B cell (primary cell): Measurements from ENCODE around the gene RARS2. TPM values are rescaled to one million over a fixed set of nuclear protein-coding genes. Genes with fewer than 3 reads are reported as not detected.

Experiments used
- ATAC-seq: fragments of 200-7000 bp; cut with Tn5 transposase; one replicate; pipeline ENCODE4 v1.10.0; 2021; ENCODE audit warnings: low read depth, mild to moderate bottlenecking, moderate number of reproducible peaks, moderate library complexity
- CTCF ChIA-PET: fragments of 350-600 bp; sonication (Branson Sonifier 250); formaldehyde crosslinking; loops from one replicate; lab custom pipeline; 2021; ENCODE audit warnings: antibody characterized with exemption, inconsistent platforms; lab: Charles Lee
- POLR2A ChIA-PET: fragments of 350-600 bp; sonication (Branson Sonifier 250); formaldehyde crosslinking; loops from one replicate; lab custom pipeline; 2021; ENCODE audit warnings: antibody characterized with exemption; lab: Charles Lee
- DNase-seq: peaks from one replicate; pipeline ENCODE4 v3.0.0; 2013
- H2AFZ ChIP-seq: 2 replicates; pipeline ENCODE4 v1.6.1; 2012; ENCODE audit warnings: mild to moderate bottlenecking, low read depth, low read length; ENCODE audit not compliant: insufficient read depth, poor library complexity, severe bottlenecking
- H3K27ac ChIP-seq, 2 donors: 1 replicate in 1 of 2; 2 replicates in 1 of 2; pipeline ENCODE4 v1.5.1; 2012 to 2013; ENCODE audit warnings: low read length in 2 of 2, mild to moderate bottlenecking in 2 of 2, moderate library complexity in 1 of 2
- H3K27me3 ChIP-seq, 4 experiments: fragments of 200-600 bp in 1 of 4; sonication (generic) in 1 of 4; replicated peaks in 1 of 4; 1 replicate in 2 of 4; 2 replicates in 2 of 4; pipeline versions ENCODE4 v1.6.1 to v1.7.0; 2013 to 2016; ENCODE audit warnings: low read length in 3 of 4, mild to moderate bottlenecking in 2 of 4, mixed read lengths in 1 of 4, moderate library complexity in 1 of 4; ENCODE audit not compliant: insufficient read depth in 4 of 4, control insufficient read depth in 3 of 4; ENCODE audit errors: control extremely low read depth in 1 of 4
- H3K36me3 ChIP-seq, 2 experiments: replicated peaks in 1 of 2; 1 replicate in 1 of 2; 2 replicates in 1 of 2; pipeline versions ENCODE4 v1.6.1 to v1.7.1; 2013; ENCODE audit warnings: low read length in 1 of 2; ENCODE audit not compliant: insufficient read depth in 2 of 2, control insufficient read depth in 1 of 2; ENCODE audit errors: control extremely low read depth in 1 of 2, extremely low read depth in 1 of 2
- H3K4me1 ChIP-seq, 2 donors: fragments of 200-600 bp in 1 of 2; sonication (generic) in 1 of 2; 1 replicate in 1 of 2; 2 replicates in 1 of 2; pipeline versions ENCODE4 v1.5.1 to v1.6.1; 2013 to 2017; ENCODE audit warnings: low read length in 2 of 2; ENCODE audit not compliant: control insufficient read depth in 2 of 2, insufficient read depth in 2 of 2
- H3K4me2 ChIP-seq: replicated peaks from 2 replicates; pipeline ENCODE3; 2012; ENCODE audit warnings: mild to moderate bottlenecking, low read depth, low read length; ENCODE audit not compliant: poor library complexity, severe bottlenecking
- H3K4me3 ChIP-seq, 5 experiments: fragments of 200-600 bp in 1 of 5; sonication (generic) in 1 of 5; 1 replicate in 3 of 5; 2 replicates in 2 of 5; pipeline versions ENCODE4 v1.5.1 to v1.7.0; 2011 to 2016; ENCODE audit warnings: low read length in 4 of 5, mild to moderate bottlenecking in 4 of 5, low read depth in 2 of 5, control low read depth in 1 of 5, moderate library complexity in 1 of 5; ENCODE audit not compliant: insufficient read depth in 1 of 5; ENCODE audit errors: control extremely low read depth in 1 of 5, extremely low read depth in 1 of 5
- H3K79me2 ChIP-seq: fragments of 200-600 bp; sonication (generic); one replicate; pipeline ENCODE4 v1.6.0; 2016; ENCODE audit warnings: low read length; ENCODE audit not compliant: control insufficient read depth, insufficient read depth
- H3K9ac ChIP-seq: fragments of 200-600 bp; sonication (generic); 2 replicates; pipeline ENCODE4 v1.6.1; 2017; ENCODE audit warnings: mild to moderate bottlenecking, low read length, moderate library complexity
- H3K9me3 ChIP-seq, 3 donors: one replicate each; pipeline versions ENCODE4 v1.6.1 to v1.7.1; 2013; ENCODE audit warnings: low read length in 2 of 3; ENCODE audit not compliant: control insufficient read depth in 2 of 3, insufficient read depth in 1 of 3; ENCODE audit errors: control extremely low read depth in 1 of 3
- H4K20me1 ChIP-seq: 2 replicates; pipeline ENCODE4 v1.6.0; 2012; ENCODE audit warnings: mild to moderate bottlenecking, low read length; ENCODE audit not compliant: insufficient read depth, control insufficient read depth, poor library complexity, severe bottlenecking
- H3K27ac Mint-ChIP-seq: one replicate; pipeline ENCODE4 v1.8.0; 2021; ENCODE audit warnings: mixed read lengths
- H3K27me3 Mint-ChIP-seq: one replicate; pipeline ENCODE4 v1.8.0; 2021; ENCODE audit warnings: mixed read lengths
- H3K4me1 Mint-ChIP-seq: one replicate; pipeline ENCODE4 v1.8.0; 2021; ENCODE audit warnings: mixed read lengths
- H3K4me3 Mint-ChIP-seq: one replicate; pipeline ENCODE4 v1.8.0; 2021; ENCODE audit warnings: mixed read lengths
- H3K9me3 Mint-ChIP-seq: one replicate; pipeline ENCODE4 v1.8.0; 2022; ENCODE audit warnings: mixed read lengths; ENCODE audit not compliant: insufficient read depth
- EZH2 ChIP-seq: IDR thresholded peaks from 2 replicates; pipeline ENCODE4 v1.6.1; 2012; ENCODE audit warnings: borderline replicate concordance, low read depth, mild to moderate bottlenecking, moderate library complexity, low read length; ENCODE audit not compliant: insufficient read depth, poor library complexity, severe bottlenecking
- WGBS: methylation state at CpG from one replicate; pipeline ENCODE4 v1.1.5; 2013; ENCODE audit warnings: missing lambda C conversion rate; ENCODE audit not compliant: insufficient coverage; 5-methylcytosine and 5-hydroxymethylcytosine counted together
- intact Hi-C: fragments of 100-400 bp; cut with micrococcal nuclease; formaldehyde crosslinking; loops from one replicate; pipeline ENCODE4 v1.10.0; 2022
- polyA plus RNA-seq: library from polyadenylated mRNA; depleted of rRNA; stranded (reverse); fragments of >200 nt; gene quantifications from 2 replicates; pipeline ENCODE4 v1.2.3, GENCODE V29; 2012
- total RNA-seq, 2 donors: library from RNA; stranded (reverse); fragments of 120-200 nt in 1 of 2; gene quantifications; 1 replicate in 1 of 2; 2 replicates in 1 of 2; pipeline versions ENCODE4 v1.2.3 to v1.2.4, GENCODE V29; 2013 to 2022
- TF ChIP-seq, protein P1 (sequence below): fragments of 200-600 bp; IDR thresholded peaks from one replicate; pipeline ENCODE4 v1.8.0; 2022; ENCODE audit warnings: antibody characterized with exemption, mild to moderate bottlenecking

The RARS2 gene
- total and polyA plus RNA-seq, 2 donors (not counting 1 experiment from before 2014, with no cell fraction given): 7.1 to 38.7 TPM

DNA sequence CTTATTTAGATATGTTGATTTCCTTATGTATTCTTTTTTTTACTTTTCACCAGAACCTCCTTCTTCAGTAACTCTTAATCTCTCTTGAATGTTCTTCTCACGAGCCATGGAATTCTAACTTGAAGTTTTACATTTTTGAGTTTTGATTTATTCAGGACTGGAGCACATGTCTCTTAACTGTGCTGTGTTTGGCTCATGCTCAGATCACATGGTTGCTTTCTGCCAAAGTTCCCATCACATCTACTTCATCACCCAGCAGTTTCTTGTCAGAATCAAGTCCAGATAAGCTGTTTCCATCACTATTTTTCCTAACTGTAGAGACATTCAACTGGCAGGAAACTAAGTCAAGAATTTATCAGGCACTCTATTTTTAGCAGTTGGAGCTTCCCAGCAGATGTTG, 85.3 kb downstream of the RARS2 start:
- TF ChIP-seq EZH2: no peak
- TF ChIP-seq, protein P1, sequence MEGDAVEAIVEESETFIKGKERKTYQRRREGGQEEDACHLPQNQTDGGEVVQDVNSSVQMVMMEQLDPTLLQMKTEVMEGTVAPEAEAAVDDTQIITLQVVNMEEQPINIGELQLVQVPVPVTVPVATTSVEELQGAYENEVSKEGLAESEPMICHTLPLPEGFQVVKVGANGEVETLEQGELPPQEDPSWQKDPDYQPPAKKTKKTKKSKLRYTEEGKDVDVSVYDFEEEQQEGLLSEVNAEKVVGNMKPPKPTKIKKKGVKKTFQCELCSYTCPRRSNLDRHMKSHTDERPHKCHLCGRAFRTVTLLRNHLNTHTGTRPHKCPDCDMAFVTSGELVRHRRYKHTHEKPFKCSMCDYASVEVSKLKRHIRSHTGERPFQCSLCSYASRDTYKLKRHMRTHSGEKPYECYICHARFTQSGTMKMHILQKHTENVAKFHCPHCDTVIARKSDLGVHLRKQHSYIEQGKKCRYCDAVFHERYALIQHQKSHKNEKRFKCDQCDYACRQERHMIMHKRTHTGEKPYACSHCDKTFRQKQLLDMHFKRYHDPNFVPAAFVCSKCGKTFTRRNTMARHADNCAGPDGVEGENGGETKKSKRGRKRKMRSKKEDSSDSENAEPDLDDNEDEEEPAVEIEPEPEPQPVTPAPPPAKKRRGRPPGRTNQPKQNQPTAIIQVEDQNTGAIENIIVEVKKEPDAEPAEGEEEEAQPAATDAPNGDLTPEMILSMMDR: no peak
- no peak for DNase-seq
- Histone ChIP-seq H4K20me1 (no peaks in the 10 kb centered on the region), H3K4me3 (no peak overlapping the region), H3K79me2 (no peaks in the 10 kb centered on the region), H3K9ac (no peak overlapping the region), H3K4me1 (no peaks in the 10 kb centered on the region), H3K4me2 (no peak overlapping the region), H3K27me3 (no peaks in the 10 kb centered on the region), H3K36me3 (peaks cover 14 to 40% of the 10 kb centered on the region in 2 experiments), H3K27ac (no peak overlapping the region), H2AFZ (no peak overlapping the region), H3K9me3 (no peaks in the 10 kb centered on the region)
- intact Hi-C loops: no loop called here
- H3K4me3 Mint-ChIP-seq: no peak overlapping the region
- no peaks in the 10 kb centered on the region for H3K27me3 Mint-ChIP-seq
- no CpG with 5 or more reads among the region's 1 CpG for WGBS
- ChIA-PET POLR2A (no interaction called here), CTCF (interaction anchor here (1.1 to 1.9 kb wide), 2 partner anchors 111 to 365 kb away, joined by 3 to 4 read pairs; no protein-coding TSS in a partner anchor)
- H3K27ac Mint-ChIP-seq: no peak overlapping the region
- no peak for ATAC-seq
- H3K9me3 Mint-ChIP-seq: no peaks in the 10 kb centered on the region
- H3K4me1 Mint-ChIP-seq: no peaks in the 10 kb centered on the region

DNA sequence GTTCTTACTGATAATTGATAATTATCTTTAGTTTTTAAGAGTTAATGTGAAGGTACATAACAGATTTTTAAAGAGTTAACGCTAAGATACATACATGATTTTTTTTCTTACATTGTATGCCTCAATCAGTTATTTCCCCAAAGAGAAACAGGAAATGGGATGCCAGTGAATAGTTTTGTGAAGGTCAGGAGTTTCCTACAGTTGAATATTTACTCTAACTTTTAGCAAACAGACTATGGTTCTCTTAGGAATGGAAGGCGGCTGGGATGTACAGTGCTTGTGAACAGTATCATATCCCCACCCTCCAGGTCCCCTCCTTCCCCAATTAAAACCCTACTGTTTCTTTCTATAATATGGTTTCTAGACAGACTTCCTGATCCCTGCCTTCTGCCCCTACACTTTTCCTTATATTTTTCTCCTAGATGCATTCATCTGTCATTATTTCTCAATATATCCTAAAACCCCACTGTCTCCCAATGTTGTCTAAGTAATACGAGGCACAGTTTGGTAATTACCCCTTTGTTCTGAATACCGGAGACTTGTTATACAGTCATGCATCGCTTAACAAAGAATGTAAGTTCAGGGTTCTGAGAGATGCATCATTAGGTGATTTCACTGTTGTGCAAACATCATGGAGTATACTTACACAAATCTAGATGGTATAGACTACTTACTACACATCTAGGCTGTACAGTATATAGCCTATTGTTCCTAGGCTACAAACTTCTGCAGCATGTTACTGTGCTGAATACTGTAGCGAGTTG, 87.8 kb downstream of the RARS2 start:
- H4K20me1 ChIP-seq: no peaks in the 10 kb centered on the region
- intact Hi-C loops: no loop called here
- no peak overlapping the region for H2AFZ ChIP-seq
- DNase-seq: no peak
- H3K4me2 ChIP-seq: no peak overlapping the region
- H3K27ac Mint-ChIP-seq: no peak overlapping the region
- no peaks in the 10 kb centered on the region for H3K4me1 Mint-ChIP-seq
- no peak overlapping the region for H3K9ac ChIP-seq
- ChIA-PET POLR2A (no interaction called here), CTCF (interaction anchor here (1.0 kb wide), 1 partner anchor 363 kb away, joined by 3 read pairs; no protein-coding TSS in a partner anchor)
- H3K4me1 ChIP-seq: no peaks in the 10 kb centered on the region
- peaks cover 14 to 33% of the 10 kb centered on the region in 2 experiments for H3K36me3 ChIP-seq
- H3K27ac ChIP-seq: no peak overlapping the region
- no peak overlapping the region for H3K4me3 ChIP-seq
- no peaks in the 10 kb centered on the region for H3K27me3 ChIP-seq
- no peaks in the 10 kb centered on the region for H3K9me3 ChIP-seq
- H3K79me2 ChIP-seq: no peaks in the 10 kb centered on the region
- ATAC-seq: no peak
- no peaks in the 10 kb centered on the region for H3K9me3 Mint-ChIP-seq
- no peaks in the 10 kb centered on the region for H3K27me3 Mint-ChIP-seq
- no CpG with 5 or more reads among the region's 6 CpGs for WGBS
- H3K4me3 Mint-ChIP-seq: no peak overlapping the region
- TF ChIP-seq, protein P1: no peak
- no peak for TF ChIP-seq EZH2
